Measurements from ENCODE around the gene KHDRBS1.

DNA sequence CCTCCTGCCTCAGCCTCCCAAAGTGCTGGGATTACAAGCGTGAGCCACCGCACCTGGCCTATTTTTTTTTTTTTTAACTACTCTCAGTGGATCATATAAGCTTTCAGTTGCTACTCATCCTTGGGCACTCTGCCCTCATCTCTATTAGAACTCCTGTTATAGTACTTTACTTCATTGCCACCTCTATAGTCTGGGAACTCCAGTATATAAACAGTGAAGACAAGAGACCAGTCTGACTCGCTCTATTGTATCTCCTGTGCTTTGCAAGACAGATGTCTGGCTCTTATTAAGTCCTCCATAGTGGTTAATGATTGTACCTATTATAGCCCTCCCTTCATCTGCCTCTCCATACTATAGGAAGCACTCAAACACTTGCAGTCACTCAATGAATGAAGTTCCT is 15.1 kb downstream of the KHDRBS1 start:
- TF ChIP-seq, protein P1, sequence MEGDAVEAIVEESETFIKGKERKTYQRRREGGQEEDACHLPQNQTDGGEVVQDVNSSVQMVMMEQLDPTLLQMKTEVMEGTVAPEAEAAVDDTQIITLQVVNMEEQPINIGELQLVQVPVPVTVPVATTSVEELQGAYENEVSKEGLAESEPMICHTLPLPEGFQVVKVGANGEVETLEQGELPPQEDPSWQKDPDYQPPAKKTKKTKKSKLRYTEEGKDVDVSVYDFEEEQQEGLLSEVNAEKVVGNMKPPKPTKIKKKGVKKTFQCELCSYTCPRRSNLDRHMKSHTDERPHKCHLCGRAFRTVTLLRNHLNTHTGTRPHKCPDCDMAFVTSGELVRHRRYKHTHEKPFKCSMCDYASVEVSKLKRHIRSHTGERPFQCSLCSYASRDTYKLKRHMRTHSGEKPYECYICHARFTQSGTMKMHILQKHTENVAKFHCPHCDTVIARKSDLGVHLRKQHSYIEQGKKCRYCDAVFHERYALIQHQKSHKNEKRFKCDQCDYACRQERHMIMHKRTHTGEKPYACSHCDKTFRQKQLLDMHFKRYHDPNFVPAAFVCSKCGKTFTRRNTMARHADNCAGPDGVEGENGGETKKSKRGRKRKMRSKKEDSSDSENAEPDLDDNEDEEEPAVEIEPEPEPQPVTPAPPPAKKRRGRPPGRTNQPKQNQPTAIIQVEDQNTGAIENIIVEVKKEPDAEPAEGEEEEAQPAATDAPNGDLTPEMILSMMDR (IDR thresholded peaks at IDR 0.05; ENCODE audit: poor library complexity, severe bottlenecking): no peak
- TF ChIP-seq EZH2 (IDR thresholded peaks at IDR 0.05; ENCODE audit: borderline replicate concordance, insufficient read depth, low read length, poor library complexity, severe bottlenecking): no peak
- TF ChIP-seq EP300 (conservative IDR thresholded peaks at IDR 0.05; ENCODE audit: poor library complexity, severe bottlenecking): no peak
- no peak for TF ChIP-seq POLR2AphosphoS5 (IDR thresholded peaks at IDR 0.05)
- TF ChIP-seq TAF1 (IDR thresholded peaks at IDR 0.05; ENCODE audit: low read depth): no peak
- TF ChIP-seq SMC3 (conservative IDR thresholded peaks at IDR 0.05; ENCODE audit: poor library complexity): no peak

All from neural cell (in vitro differentiated cells).